ENCODE data around the gene PBRM1.

DNA sequence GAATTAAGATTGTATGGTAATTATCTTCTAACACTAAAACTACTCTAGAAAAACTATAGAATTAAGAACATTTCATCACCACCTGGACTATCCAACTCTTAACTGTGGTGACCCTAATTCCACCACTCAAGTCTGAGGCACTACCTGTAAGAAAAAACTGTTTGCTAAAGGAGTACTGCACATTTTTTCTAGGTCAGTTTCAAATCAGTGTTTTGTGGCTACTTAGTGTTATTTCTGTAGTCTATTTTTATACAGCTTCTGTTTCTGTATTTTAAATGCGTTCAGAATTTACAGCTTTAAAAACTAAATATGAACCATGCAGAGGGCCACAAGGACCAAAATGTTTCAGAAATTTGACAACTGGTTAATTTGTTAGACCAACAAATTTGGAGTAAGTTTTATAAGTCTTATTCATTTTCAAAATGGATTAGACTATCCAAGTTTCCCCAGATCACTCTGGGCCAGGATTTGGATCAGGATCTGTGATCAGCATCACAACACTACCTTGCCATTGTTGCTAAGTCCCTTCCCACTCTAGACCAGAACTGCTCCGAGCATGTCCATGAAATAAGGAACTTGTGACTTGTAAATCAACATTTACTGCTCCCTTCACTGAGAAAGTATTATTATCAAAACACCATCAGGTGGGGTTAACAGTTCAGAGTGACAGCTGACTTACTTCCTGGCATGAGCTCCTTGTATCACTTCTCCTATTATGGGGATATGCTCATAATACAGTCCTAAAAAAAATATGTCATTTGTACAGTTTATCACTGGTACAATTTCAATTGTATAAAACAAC is 11.3 kb upstream of the PBRM1 start:
- TF ChIP-seq TAF1 (IDR thresholded peaks at IDR 0.05; ENCODE audit: borderline replicate concordance, low read depth, low read length), result no peak
- TF ChIP-seq POLR2AphosphoS5 (IDR thresholded peaks at IDR 0.05; ENCODE audit: low read depth, low read length), result no peak
